WTC11 (cell line): Measurements from ENCODE around the gene TRPM4.
"Not testable (repeated sequence)": the region's sequence is repeated elsewhere in the genome, so short reads cannot be mapped to it uniquely, and the experiment has no call there.

Experiments
- ATF2 ChIP-seq: sonication (generic); formaldehyde crosslinking; IDR thresholded peaks from 2 replicates; pipeline ENCODE4 v1.8.1; 2022; ENCODE audit warnings: low read depth, missing genetic modification reagents, borderline replicate concordance
- MLX ChIP-seq: sonication (generic); formaldehyde crosslinking; IDR thresholded peaks from 2 replicates; pipeline ENCODE4 v1.8.1; 2023; ENCODE audit warnings: mild to moderate bottlenecking, missing genetic modification reagents, moderate library complexity
- MYBL2 ChIP-seq: sonication (generic); formaldehyde crosslinking; IDR thresholded peaks from 2 replicates; pipeline ENCODE4 v1.8.1; 2023; ENCODE audit warnings: mild to moderate bottlenecking, moderate library complexity, missing genetic modification reagents
- NFYB ChIP-seq: sonication (generic); formaldehyde crosslinking; conservative IDR thresholded peaks from 2 replicates; pipeline ENCODE4 v1.8.0; 2022; ENCODE audit warnings: low read depth, missing genetic modification reagents
- USF2 ChIP-seq: sonication (generic); formaldehyde crosslinking; IDR thresholded peaks from 2 replicates; pipeline ENCODE4 v1.8.1; 2023; ENCODE audit warnings: mild to moderate bottlenecking, missing genetic modification reagents, moderate library complexity
- ZNF121 ChIP-seq: sonication (generic); formaldehyde crosslinking; IDR thresholded peaks from 2 replicates; pipeline ENCODE4 v1.8.0; 2023; ENCODE audit warnings: missing genetic modification reagents
- ZNF138 ChIP-seq: sonication (generic); formaldehyde crosslinking; conservative IDR thresholded peaks from 2 replicates; pipeline ENCODE4 v1.8.1; 2022; ENCODE audit warnings: mild to moderate bottlenecking, moderate library complexity, missing genetic modification reagents
- TF ChIP-seq, protein P1 (sequence below): fragments of 200-600 bp; IDR thresholded peaks from 2 replicates; pipeline ENCODE4 v1.8.0; 2022; ENCODE audit warnings: antibody characterized with exemption
- TF ChIP-seq, protein P2 (sequence below): sonication (generic); formaldehyde crosslinking; IDR thresholded peaks from 2 replicates; pipeline ENCODE4 v1.8.1; 2023; ENCODE audit warnings: mild to moderate bottlenecking, missing genetic modification reagents, borderline replicate concordance

GRCh38 chr19:49146408-49146770 lies 11.2 kb upstream of the TRPM4 start:
- TF ChIP-seq, protein P1, sequence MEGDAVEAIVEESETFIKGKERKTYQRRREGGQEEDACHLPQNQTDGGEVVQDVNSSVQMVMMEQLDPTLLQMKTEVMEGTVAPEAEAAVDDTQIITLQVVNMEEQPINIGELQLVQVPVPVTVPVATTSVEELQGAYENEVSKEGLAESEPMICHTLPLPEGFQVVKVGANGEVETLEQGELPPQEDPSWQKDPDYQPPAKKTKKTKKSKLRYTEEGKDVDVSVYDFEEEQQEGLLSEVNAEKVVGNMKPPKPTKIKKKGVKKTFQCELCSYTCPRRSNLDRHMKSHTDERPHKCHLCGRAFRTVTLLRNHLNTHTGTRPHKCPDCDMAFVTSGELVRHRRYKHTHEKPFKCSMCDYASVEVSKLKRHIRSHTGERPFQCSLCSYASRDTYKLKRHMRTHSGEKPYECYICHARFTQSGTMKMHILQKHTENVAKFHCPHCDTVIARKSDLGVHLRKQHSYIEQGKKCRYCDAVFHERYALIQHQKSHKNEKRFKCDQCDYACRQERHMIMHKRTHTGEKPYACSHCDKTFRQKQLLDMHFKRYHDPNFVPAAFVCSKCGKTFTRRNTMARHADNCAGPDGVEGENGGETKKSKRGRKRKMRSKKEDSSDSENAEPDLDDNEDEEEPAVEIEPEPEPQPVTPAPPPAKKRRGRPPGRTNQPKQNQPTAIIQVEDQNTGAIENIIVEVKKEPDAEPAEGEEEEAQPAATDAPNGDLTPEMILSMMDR: not testable (repeated sequence)
- TF ChIP-seq, protein P2, sequence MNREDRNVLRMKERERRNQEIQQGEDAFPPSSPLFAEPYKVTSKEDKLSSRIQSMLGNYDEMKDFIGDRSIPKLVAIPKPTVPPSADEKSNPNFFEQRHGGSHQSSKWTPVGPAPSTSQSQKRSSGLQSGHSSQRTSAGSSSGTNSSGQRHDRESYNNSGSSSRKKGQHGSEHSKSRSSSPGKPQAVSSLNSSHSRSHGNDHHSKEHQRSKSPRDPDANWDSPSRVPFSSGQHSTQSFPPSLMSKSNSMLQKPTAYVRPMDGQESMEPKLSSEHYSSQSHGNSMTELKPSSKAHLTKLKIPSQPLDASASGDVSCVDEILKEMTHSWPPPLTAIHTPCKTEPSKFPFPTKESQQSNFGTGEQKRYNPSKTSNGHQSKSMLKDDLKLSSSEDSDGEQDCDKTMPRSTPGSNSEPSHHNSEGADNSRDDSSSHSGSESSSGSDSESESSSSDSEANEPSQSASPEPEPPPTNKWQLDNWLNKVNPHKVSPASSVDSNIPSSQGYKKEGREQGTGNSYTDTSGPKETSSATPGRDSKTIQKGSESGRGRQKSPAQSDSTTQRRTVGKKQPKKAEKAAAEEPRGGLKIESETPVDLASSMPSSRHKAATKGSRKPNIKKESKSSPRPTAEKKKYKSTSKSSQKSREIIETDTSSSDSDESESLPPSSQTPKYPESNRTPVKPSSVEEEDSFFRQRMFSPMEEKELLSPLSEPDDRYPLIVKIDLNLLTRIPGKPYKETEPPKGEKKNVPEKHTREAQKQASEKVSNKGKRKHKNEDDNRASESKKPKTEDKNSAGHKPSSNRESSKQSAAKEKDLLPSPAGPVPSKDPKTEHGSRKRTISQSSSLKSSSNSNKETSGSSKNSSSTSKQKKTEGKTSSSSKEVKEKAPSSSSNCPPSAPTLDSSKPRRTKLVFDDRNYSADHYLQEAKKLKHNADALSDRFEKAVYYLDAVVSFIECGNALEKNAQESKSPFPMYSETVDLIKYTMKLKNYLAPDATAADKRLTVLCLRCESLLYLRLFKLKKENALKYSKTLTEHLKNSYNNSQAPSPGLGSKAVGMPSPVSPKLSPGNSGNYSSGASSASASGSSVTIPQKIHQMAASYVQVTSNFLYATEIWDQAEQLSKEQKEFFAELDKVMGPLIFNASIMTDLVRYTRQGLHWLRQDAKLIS (CRISPR knock-in tag): not testable (repeated sequence)
- not testable (repeated sequence) for TF ChIP-seq NFYB; USF2 (CRISPR knock-in tag); MLX; ZNF121 (CRISPR knock-in tag); ZNF138 (CRISPR knock-in tag); ATF2 (CRISPR knock-in tag); MYBL2 (CRISPR knock-in tag)
